GM12892 (cell line): ENCODE measurements around the gene OR2Z1.

Experiments
- POLR2A ChIP-seq: IDR thresholded peaks from 2 replicates; pipeline ENCODE4 v1.6.1; 2011; ENCODE audit warnings: low read depth, low read length, control low read depth
- POLR2AphosphoS5 ChIP-seq: IDR thresholded peaks from 2 replicates; pipeline ENCODE4 v1.6.1; 2011; ENCODE audit warnings: low read depth, low read length, control low read depth

DNA sequence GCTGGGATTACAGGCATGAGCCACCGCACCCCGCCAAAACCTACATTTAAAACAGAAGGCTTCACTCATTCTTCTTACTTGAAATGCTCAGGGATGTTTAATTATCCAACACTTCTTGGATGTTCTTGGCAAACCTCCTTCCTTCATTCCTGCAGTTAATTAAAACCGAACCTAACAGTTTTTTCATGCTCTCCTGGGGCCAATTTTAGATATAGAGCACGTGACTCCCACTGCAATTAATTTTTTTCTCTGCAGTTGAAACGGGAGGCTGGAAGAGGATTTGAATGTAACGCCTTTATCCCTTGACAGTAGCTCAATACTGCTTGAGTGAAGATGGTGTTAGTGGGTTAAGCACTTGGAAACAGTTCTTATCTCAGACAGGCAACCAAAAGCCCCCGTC lies 18.2 kb upstream of the OR2Z1 start:
- TF ChIP-seq POLR2A: no peak
- no peak for TF ChIP-seq POLR2AphosphoS5
